UCSD-AML1 (cell line): ENCODE data around the gene CSRP2.

Experiments
- DNase-seq: peaks from one replicate; lab custom pipeline; 2025; ENCODE audit not compliant: unreplicated experiment; lab: John Stamatoyannopoulos, UW

CSRP2 gene

DNA sequence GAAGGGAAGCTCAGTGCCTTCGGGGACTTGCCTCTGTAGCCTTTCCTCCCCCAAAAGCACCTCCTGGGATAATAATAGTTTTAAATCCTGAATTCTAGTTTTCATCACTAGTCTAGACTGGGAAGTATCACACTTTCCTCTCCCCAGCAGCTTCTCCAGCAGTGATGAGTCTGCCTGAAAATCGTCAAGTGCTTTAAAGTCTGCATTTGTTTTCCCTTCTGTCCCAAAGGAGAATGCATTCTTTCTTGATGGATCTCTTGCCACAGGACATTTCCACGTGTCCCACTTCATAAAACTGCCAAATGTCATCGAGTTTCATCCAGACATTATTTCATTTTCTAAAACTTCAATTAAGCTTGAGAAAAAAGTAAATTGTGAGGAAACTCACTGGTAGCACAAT, 15.0 kb downstream of the CSRP2 start:
- no peak for DNase-seq

DNA sequence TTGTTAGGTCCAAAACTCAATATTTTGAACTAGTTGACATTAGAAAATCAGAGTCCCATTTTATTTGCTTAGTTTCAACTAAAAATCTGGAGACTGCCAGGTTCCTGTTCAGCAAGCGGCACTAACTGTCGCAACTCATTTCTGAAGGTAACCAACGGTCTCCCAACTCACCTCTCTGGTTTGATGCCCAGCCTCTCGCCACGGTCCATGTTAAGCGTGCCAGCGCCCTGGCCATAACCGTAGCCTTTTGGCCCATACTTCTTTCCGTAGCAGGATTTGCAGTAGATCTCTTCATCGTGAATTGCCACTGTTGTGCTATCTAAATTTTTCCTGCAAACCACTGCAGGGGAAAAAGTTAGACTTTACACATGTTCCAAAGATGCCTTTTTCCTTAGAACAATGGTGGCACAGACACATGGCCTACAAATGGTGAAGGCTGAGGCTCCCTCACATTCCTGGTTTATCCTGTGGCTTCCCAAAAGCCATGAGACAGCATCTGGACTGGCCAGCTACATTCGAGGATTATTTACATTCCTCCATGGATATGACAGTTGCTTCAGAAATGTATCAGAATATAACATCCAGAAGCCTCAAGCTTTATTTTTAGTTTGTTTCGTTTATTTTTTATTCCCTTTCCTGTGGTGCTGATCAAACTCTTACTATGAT, 15.7 kb downstream of the CSRP2 start:
- DNase-seq = no peak

- peak; percentile 8 for DNase-seq
Observed at GRCh38 chr12:76860256-76860655, 18.6 kb downstream of the CSRP2 start.

GRCh38 chr12:76859611-76860010, 19.2 kb downstream of the CSRP2 start:
- DNase-seq = peak; percentile 13

- DNase-seq = no peak
Observed at GRCh38 chr12:76856018-76856644, 22.7 kb downstream of the CSRP2 start.

- no peak for DNase-seq
Observed at GRCh38 chr12:76855271-76855670, 23.5 kb downstream of the CSRP2 start.

- DNase-seq = no peak
Observed at GRCh38 chr12:76852106-76852505, 26.7 kb downstream of the CSRP2 start.

GRCh38 chr12:76848132-76848531, 30.7 kb downstream of the CSRP2 start:
- DNase-seq = no peak

DNA sequence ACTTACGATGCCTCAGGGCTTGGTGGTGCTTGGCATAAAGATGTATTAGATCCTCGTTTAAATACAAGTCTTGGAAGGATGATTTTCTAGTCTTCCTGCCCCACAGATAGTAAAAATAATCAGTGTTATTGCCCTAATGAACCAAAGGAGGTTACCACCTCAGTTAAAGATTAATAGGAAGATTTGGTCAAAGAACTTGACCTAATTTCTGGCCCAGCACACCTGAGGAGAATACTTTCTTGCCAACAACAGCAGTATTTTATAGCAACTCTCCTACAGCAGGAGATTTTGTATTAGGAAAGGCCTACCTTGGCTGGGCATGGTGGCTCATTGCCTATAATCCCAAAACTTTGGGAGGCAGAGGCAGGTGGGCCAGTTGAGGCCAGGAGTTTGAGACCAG, 31.6 kb downstream of the CSRP2 start:
- DNase-seq = no peak

- no peak for DNase-seq
Observed at GRCh38 chr12:76836633-76837032, 42.2 kb downstream of the CSRP2 start.

- no peak for DNase-seq
Observed at GRCh38 chr12:76830436-76830835, 48.4 kb downstream of the CSRP2 start.

DNA sequence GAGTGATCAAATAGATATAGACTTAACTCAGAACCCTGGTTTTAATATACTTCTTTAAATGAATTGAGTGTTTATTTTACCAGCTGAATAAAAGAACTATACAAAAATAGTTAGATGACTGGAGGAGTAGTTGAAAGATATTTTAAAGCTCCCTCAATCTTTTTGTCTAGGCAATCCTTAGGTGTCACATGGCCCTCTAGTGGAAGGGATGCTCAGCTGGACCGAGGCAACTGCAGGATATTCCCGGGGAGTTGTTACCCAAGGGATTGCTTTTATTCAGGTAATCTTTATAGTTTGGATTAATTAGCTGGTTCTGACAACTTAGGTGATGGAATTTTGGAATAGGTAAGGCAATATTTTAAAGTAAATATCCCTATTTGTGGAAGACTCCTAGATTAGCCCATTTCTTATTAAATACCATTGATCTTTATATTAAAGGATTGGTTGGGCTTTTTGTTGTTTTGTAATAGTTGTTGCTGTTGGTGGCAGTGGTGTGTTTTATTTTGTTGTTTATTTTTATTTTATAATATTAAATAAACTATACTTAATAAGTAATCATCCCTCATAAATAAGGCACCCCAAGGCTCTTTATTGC, 57.8 kb downstream of the CSRP2 start:
- DNase-seq = peak; percentile 8

DNA sequence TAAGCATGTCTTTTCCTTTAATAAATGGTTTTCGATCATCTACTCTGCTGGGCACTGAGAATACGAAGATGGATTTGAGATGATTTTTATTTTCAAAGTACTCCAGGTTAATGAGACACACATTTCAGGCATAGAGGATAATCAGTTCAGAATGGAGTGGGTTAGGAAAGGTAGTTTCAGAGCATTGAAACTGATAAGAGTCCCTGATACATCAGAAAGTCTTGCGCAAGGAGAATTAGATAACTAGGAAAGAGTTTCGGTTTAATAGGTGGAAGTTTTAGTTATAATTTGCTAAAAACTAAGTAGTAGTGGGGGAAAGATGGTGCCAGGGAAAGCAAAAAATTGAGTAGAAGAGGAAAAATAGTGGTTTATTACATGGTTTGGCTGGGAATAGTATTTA, 64.8 kb downstream of the CSRP2 start:
- no peak for DNase-seq

- DNase-seq = no peak
Observed at GRCh38 chr12:76813265-76813664, 65.6 kb downstream of the CSRP2 start.

GRCh38 chr12:76811976-76812375, 66.8 kb downstream of the CSRP2 start:
- no peak for DNase-seq

GRCh38 chr12:76810671-76811419, 68.0 kb downstream of the CSRP2 start:
- DNase-seq = no peak
